ENCODE results near the gene NBPF11.
"Not testable (repeated sequence)": the region's sequence is repeated elsewhere in the genome, so short reads cannot be mapped to it uniquely, and the experiment has no call there.

DNA sequence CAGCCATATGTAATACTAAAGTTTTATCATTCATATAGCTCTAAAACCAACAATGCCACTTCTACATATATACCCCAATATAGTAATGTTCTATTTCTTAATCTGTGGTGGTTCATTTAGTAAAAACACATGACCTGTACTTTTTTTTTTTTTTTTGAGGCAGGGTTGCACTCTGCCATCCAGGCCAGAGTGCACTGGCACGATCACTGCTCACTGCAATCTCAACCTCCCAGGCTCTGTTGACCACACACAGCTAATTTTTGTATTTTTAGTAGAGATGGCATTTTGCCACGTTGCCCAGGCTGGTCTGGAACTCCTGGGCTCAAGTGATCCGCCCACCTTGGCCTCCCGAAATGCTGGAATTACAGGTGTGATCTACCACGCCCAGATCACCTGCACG, 2.1 kb downstream of the NBPF11 start:
- TF ChIP-seq, protein P1, sequence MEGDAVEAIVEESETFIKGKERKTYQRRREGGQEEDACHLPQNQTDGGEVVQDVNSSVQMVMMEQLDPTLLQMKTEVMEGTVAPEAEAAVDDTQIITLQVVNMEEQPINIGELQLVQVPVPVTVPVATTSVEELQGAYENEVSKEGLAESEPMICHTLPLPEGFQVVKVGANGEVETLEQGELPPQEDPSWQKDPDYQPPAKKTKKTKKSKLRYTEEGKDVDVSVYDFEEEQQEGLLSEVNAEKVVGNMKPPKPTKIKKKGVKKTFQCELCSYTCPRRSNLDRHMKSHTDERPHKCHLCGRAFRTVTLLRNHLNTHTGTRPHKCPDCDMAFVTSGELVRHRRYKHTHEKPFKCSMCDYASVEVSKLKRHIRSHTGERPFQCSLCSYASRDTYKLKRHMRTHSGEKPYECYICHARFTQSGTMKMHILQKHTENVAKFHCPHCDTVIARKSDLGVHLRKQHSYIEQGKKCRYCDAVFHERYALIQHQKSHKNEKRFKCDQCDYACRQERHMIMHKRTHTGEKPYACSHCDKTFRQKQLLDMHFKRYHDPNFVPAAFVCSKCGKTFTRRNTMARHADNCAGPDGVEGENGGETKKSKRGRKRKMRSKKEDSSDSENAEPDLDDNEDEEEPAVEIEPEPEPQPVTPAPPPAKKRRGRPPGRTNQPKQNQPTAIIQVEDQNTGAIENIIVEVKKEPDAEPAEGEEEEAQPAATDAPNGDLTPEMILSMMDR (IDR thresholded peaks at IDR 0.05) = not testable (repeated sequence)
- TF ChIP-seq POLR2A (IDR thresholded peaks at IDR 0.05); EP300 (IDR thresholded peaks at IDR 0.05; ENCODE audit: low read depth): not testable (repeated sequence)

Data from transverse colon (tissue), 3 donors.